Skeletal muscle tissue (tissue), 4 donors: ENCODE measurements around the gene SLC30A7. TPM values are rescaled to one million over a fixed set of nuclear protein-coding genes. Genes with fewer than 3 reads are reported as not detected.

Source experiments
- H3K27ac ChIP-seq: one replicate; pipeline ENCODE4 v1.7.0; 2013; ENCODE audit warnings: mild to moderate bottlenecking, low read depth, low read length, inconsistent platforms
- H3K27me3 ChIP-seq, 3 donors: one replicate each; pipeline ENCODE4 v1.7.0; 2013; ENCODE audit warnings: low read length in 3 of 3; ENCODE audit not compliant: control insufficient read depth in 3 of 3, insufficient read depth in 3 of 3
- H3K36me3 ChIP-seq, 3 donors: one replicate each; pipeline ENCODE4 v1.7.0; 2013; ENCODE audit warnings: low read length in 3 of 3; ENCODE audit not compliant: control insufficient read depth in 3 of 3, insufficient read depth in 3 of 3
- H3K4me1 ChIP-seq, 3 donors: one replicate each; pipeline ENCODE4 v1.7.0; 2013; ENCODE audit warnings: low read length in 3 of 3, mild to moderate bottlenecking in 3 of 3; ENCODE audit not compliant: control insufficient read depth in 3 of 3, insufficient read depth in 3 of 3
- H3K4me3 ChIP-seq, 3 donors: one replicate each; pipeline ENCODE4 v1.7.0; 2013; ENCODE audit warnings: low read length in 3 of 3
- H3K9ac ChIP-seq, 3 donors: one replicate each; pipeline ENCODE4 v1.7.0; 2013; ENCODE audit warnings: low read length in 3 of 3, mild to moderate bottlenecking in 3 of 3, moderate library complexity in 2 of 3, low read depth in 1 of 3
- H3K9me3 ChIP-seq, 3 donors: one replicate each; pipeline ENCODE4 v1.7.0; 2013; ENCODE audit warnings: low read length in 3 of 3; ENCODE audit not compliant: control insufficient read depth in 3 of 3
- total RNA-seq: library from RNA; depleted of rRNA; stranded (reverse); fragments of >200 nt; gene quantifications from one replicate; pipeline ENCODE4 v1.2.3, GENCODE V29; 2014
- donor health status: Osteomylitis.

SLC30A7 gene
- total RNA-seq, 1 donor from 2014 or later, result 13.0 TPM

DNA sequence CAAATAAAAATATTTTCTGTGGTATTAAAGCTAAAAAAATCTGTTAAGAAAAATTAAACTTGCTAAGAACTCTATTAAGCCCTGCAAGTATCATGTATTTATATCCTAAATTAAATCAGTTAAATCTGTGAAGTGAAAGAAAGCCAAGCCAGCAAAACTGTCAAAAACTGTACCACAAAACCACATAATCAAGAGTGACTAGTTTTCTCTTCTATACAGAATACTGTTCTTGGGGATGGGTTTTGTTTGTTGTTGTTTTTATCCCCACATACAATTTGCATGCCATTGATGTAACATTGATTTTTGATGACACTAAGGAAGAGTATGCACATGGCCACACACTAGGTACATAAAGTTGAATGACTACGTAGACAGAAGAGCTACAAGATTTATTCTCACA, 109.3 kb downstream of the SLC30A7 start:
- Histone ChIP-seq H3K4me3 (no peak overlapping the region), H3K9ac (no peak overlapping the region), H3K27me3 (no peaks in the 10 kb centered on the region), H3K36me3 (peaks cover 6 to 11% (median 7%) of the 10 kb centered on the region in 3 donors), H3K27ac (no peak overlapping the region), H3K9me3 (no peaks in the 10 kb centered on the region), H3K4me1 (peaks cover 0 to 8% (median 6%) of the 10 kb centered on the region in 3 donors)

GRCh38 chr1:101005871-101006270, 110.0 kb downstream of the SLC30A7 start:
- Histone ChIP-seq H3K9me3 (no peaks in the 10 kb centered on the region), H3K4me1 (peaks cover 0 to 8% (median 6%) of the 10 kb centered on the region in 3 donors), H3K27me3 (no peaks in the 10 kb centered on the region), H3K36me3 (peaks cover 2 to 5% (median 4%) of the 10 kb centered on the region in 3 donors), H3K9ac (no peak overlapping the region), H3K27ac (no peak overlapping the region), H3K4me3 (no peak overlapping the region)

- Histone ChIP-seq H3K27ac (no peak overlapping the region), H3K4me3 (no peak overlapping the region), H3K27me3 (no peaks in the 10 kb centered on the region), H3K36me3 (peaks cover 0 to 2% (median 2%) of the 10 kb centered on the region in 3 donors), H3K9me3 (no peaks in the 10 kb centered on the region), H3K4me1 (peaks cover 0 to 8% (median 6%) of the 10 kb centered on the region in 3 donors), H3K9ac (no peak overlapping the region)
These were observed 110.7 kb downstream of the SLC30A7 start for GRCh38 chr1:101006553-101006952.

DNA sequence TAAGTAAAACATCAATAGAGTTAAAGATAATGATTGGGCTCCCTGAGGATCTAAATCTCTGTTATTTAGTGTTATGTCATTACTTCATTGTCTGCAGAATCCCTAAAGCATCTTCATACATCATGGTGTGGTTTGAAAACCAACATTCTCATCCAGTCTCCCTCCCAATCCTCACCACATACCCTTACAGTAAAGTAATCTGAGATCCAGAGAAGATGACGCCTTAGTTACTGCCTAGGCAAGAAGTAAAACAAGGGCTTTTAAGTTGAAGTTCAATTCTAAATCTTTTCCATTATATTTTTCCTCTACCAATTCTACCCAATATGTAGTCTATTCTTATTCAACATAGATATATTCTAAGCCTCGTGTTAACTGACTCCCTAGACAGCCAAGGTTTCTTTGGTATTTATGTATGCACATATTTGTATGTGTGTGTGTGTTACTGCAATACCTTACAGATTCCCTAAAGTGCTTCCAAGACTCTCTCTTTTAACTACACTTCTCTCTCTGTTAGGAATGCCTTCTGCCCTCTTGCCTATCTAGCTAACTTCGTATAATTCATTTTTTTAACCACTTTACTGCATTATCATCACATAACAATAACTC, 112.4 kb downstream of the SLC30A7 start:
- no peaks in the 10 kb centered on the region for H3K27me3 ChIP-seq
- no peaks in the 10 kb centered on the region for H3K9me3 ChIP-seq
- H3K36me3 ChIP-seq, result peaks cover 0 to 8% (median 2%) of the 10 kb centered on the region in 3 donors
- no peak overlapping the region for H3K4me3 ChIP-seq
- H3K27ac ChIP-seq, result no peak overlapping the region
- peaks cover 0 to 1% (median 0%) of the 10 kb centered on the region in 3 donors for H3K4me1 ChIP-seq
- no peak overlapping the region for H3K9ac ChIP-seq

DNA sequence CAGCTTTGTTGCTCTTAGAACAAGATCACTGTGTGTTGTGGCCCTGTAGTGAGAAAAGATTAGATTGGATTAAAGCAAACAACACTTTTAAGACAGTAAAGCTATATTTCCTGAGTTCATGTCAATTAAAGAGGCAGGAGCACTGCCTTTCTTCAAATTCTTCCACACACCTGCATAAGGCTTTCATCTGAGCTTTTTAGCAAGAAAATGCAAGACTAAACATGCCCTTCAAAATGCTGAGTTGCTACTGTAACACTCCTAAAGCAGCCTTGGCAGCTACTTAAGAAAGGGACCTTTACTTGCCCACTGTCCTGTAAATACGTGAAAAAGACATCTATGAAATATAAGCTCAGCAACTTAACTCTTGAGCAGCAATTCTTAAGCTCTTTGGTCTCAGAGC, 117.9 kb downstream of the SLC30A7 start:
- H3K36me3 ChIP-seq, result peaks cover 0 to 8% (median 7%) of the 10 kb centered on the region in 3 donors
- H3K27ac ChIP-seq, result no peak overlapping the region

GRCh38 chr1:101017448-101017847, 121.6 kb downstream of the SLC30A7 start:
- H3K36me3 ChIP-seq, result peaks cover 0 to 10% (median 9%) of the 10 kb centered on the region in 3 donors
- H3K9ac ChIP-seq, result no peak overlapping the region
- H3K9me3 ChIP-seq, result no peaks in the 10 kb centered on the region
- H3K27me3 ChIP-seq, result no peaks in the 10 kb centered on the region
- no peak overlapping the region for H3K27ac ChIP-seq
- H3K4me3 ChIP-seq, result no peak overlapping the region
- H3K4me1 ChIP-seq, result no peaks in the 10 kb centered on the region

More for the DNA sequence above, 117.9 kb downstream of the SLC30A7 start:
- no peaks in the 10 kb centered on the region for H3K9me3 ChIP-seq
- no peaks in the 10 kb centered on the region for H3K27me3 ChIP-seq
- H3K9ac ChIP-seq, result no peak overlapping the region
- H3K4me1 ChIP-seq, result no peaks in the 10 kb centered on the region
- no peak overlapping the region for H3K4me3 ChIP-seq

DNA sequence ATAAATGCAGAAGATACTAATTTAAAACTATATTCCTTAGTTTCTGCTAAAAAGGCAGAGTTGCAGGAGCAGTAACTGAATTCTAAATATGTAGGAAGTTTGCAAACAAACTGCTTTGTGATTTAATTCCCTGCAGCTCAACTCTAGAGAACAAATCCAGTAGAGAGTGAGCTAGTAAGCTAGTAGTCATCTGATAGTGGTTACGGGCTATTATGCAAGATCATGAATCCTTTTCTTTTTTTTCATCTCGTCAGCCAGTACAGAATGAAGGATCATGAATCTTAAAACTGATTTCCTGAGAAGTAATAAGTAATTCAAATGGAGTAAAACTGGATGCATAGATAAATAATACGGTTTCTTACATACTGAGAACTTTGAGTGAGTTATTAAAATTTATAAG, 126.4 kb downstream of the SLC30A7 start:
- Histone ChIP-seq H3K4me1 (peaks cover 6 to 17% (median 13%) of the 10 kb centered on the region in 3 donors), H3K4me3 (no peak overlapping the region), H3K9ac (no peak overlapping the region), H3K9me3 (no peaks in the 10 kb centered on the region), H3K27ac (no peak overlapping the region), H3K36me3 (peaks cover 0 to 4% (median 3%) of the 10 kb centered on the region in 3 donors), H3K27me3 (no peaks in the 10 kb centered on the region)

GRCh38 chr1:101025283-101025656, 129.4 kb downstream of the SLC30A7 start:
- peak overlapping the region; percentile 85 to 98 (median 90) for H3K4me3 ChIP-seq
- H3K4me1 ChIP-seq, result peaks cover 6 to 17% (median 13%) of the 10 kb centered on the region in 3 donors
- peaks cover 0 to 3% (median 3%) of the 10 kb centered on the region in 3 donors for H3K36me3 ChIP-seq
- no peaks in the 10 kb centered on the region for H3K9me3 ChIP-seq
- peak overlapping the region; percentile 75 for H3K27ac ChIP-seq
- peak overlapping the region; percentile 89 to 94 (median 90) for H3K9ac ChIP-seq
- H3K27me3 ChIP-seq, result no peaks in the 10 kb centered on the region

DNA sequence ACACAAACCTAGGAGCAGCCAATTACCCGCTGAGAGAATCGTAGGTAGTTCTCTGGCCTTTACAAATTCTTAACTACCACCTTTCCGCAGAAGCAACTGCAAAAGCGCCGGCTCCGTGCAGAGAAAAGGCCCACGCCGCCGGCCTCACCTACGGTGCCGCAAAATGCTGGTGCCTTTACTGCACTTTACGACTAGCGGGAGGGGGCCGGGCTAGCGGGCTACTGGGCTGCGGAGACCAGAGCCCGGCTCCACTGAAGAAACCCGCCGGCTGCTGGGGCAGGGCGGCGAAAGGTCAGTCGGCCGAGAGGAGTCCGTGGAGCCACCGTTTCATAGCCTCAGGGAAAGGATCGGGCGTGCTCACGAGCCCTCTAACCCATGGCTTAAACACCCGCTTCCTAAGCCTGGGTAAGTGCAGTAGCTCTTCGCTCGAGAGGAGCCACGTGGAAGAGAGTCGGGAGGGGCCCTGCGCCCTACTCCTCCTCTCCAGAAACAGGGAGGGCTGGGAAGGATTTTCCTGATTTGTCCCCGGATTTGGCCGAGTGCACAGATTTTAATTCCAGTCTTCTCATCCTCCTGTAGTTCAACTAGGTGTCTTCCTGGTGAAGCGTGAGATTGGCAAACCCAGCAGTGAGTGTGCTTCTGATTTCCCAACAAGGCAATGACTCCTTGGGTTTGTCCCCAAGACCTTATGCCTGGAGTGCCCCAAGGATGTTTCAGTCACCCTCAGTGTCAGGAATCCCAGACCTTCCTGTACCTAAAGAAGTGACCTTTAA, 130.0 kb downstream of the SLC30A7 start, which contains the start of gene DPH5:
DPH5 (minus strand) TSS at position 128 of the 773 bp plus-strand sequence. CDS start 341 bp downstream, outside the sequence.
- Histone ChIP-seq H3K27me3 (no peaks in the 10 kb centered on the region), H3K4me1 (peaks cover 6 to 17% (median 13%) of the 10 kb centered on the region in 3 donors), H3K9me3 (no peaks in the 10 kb centered on the region), H3K4me3 (peak within 1 kb of the TSS; percentile 85 to 98 (median 90)), H3K9ac (peak within 1 kb of the TSS; percentile 89 to 94 (median 90)), H3K36me3 (peaks cover 0 to under 1% (median 0%) of the 10 kb centered on the region in 3 donors), H3K27ac (peak within 1 kb of the TSS; percentile 75)

- peaks cover 6 to 17% (median 13%) of the 10 kb centered on the region in 3 donors for H3K4me1 ChIP-seq
- H3K9ac ChIP-seq, result peak overlapping the region; percentile 89 to 92 (median 90)
- H3K36me3 ChIP-seq, result no peaks in the 10 kb centered on the region
- H3K9me3 ChIP-seq, result no peaks in the 10 kb centered on the region
- peak overlapping the region; percentile 85 to 98 (median 90) for H3K4me3 ChIP-seq
- peak overlapping the region; percentile 75 for H3K27ac ChIP-seq
- H3K27me3 ChIP-seq, result no peaks in the 10 kb centered on the region
These were observed 130.5 kb downstream of the SLC30A7 start for GRCh38 chr1:101026430-101026788.
